OCI-LY1 (cell line): ENCODE data around the gene ARHGEF33.

Experiments
- CTCF ChIP-seq: fragments of 200-600 bp; sonication (generic), shearing (Covaris generic); IDR thresholded peaks from 2 replicates; pipeline ENCODE4 v1.5.1; 2017; ENCODE audit warnings: mild to moderate bottlenecking, antibody characterized with exemption, low read length, moderate library complexity, mixed read lengths
- EZH2 ChIP-seq: fragments of 200-600 bp; sonication (generic), shearing (Covaris generic); IDR thresholded peaks from 2 replicates; pipeline ENCODE4 v1.8.0; 2017; ENCODE audit warnings: borderline replicate concordance, mixed run types, mild to moderate bottlenecking, antibody characterized with exemption, low read length, moderate library complexity, mixed read lengths

- no peak for TF ChIP-seq EZH2
- no peak for TF ChIP-seq CTCF
Observed at GRCh38 chr2:38959938-38960608, 70.4 kb downstream of the ARHGEF33 start.
